Tibial nerve (tissue), 4 donors: ENCODE data around the gene LRRC63. TPM values are rescaled to one million over a fixed set of nuclear protein-coding genes. Genes with fewer than 3 reads are reported as not detected.
A peak's percentile ranks its signal among the peaks of the same experiment; 100 is the strongest.

ENCODE experiments used
- DNase-seq, 2 donors: peaks; one replicate each; pipeline ENCODE4 v3.0.0-alpha.2; 2019; ENCODE audit warnings: low spot score in 2 of 2
- H3K27ac ChIP-seq, 4 donors: fragments of 200-600 bp; sonication (generic) in 3 of 4; one replicate each; pipeline ENCODE4 v1.5.1; 2017 to 2019; ENCODE audit warnings: mild to moderate bottlenecking in 1 of 4
- H3K27me3 ChIP-seq, 2 donors: fragments of 200-600 bp; sonication (generic) in 1 of 2; one replicate each; pipeline versions ENCODE4 v1.5.1 to v1.6.0; 2017 to 2019
- H3K36me3 ChIP-seq, 3 donors: fragments of 200-600 bp; sonication (generic); one replicate each; pipeline ENCODE4 v1.5.1; 2018 to 2019
- H3K4me1 ChIP-seq, 4 donors: fragments of 200-600 bp; sonication (generic) in 3 of 4; one replicate each; pipeline ENCODE4 v1.5.1; 2017 to 2019
- H3K4me3 ChIP-seq, 4 donors: fragments of 200-600 bp; sonication (generic) in 3 of 4; one replicate each; pipeline ENCODE4 v1.5.1; 2017 to 2019; ENCODE audit warnings: mild to moderate bottlenecking in 1 of 4, moderate library complexity in 1 of 4
- H3K9me3 ChIP-seq, 4 donors: fragments of 200-600 bp; sonication (generic) in 3 of 4; one replicate each; pipeline ENCODE4 v1.5.1; 2017 to 2019
- EP300 ChIP-seq, 2 donors: sonication (generic); formaldehyde crosslinking; IDR thresholded peaks; one replicate each; pipeline ENCODE4 v1.6.1; 2017; ENCODE audit warnings: antibody characterized with exemption in 2 of 2, mild to moderate bottlenecking in 1 of 2
- POLR2A ChIP-seq, 2 donors: fragments of 450-650 bp; IDR thresholded peaks; one replicate each; pipeline ENCODE4 v1.6.1; 2017; ENCODE audit warnings: antibody characterized with exemption in 2 of 2, mild to moderate bottlenecking in 2 of 2, moderate library complexity in 2 of 2
- WGBS, 2 donors: methylation state at CpG; one replicate each; pipeline ENCODE4 v1.1.5; 2018; 5-methylcytosine and 5-hydroxymethylcytosine counted together
- total RNA-seq, 4 donors: library from RNA; depleted of rRNA; stranded (reverse); fragments of >200 nt; gene quantifications; one replicate each; pipeline ENCODE4 v1.1.0, GENCODE V29; 2016
- TF ChIP-seq, protein P1 (sequence below), 5 experiments: fragments of 200-600 bp in 3 of 5; fragments of 450-650 bp in 2 of 5; sonication (generic) in 3 of 5; IDR thresholded peaks; one replicate each; pipeline ENCODE4 v1.5.1; 2016 to 2019; ENCODE audit warnings: antibody characterized with exemption in 5 of 5, mild to moderate bottlenecking in 3 of 5, moderate library complexity in 2 of 5

LRRC63 gene
- total RNA-seq, 4 donors from 2014 or later, result 0.78 TPM; not detected in 3

GRCh38 chr13:46286972-46287371 is 75.2 kb downstream of the LRRC63 start:
- TF ChIP-seq POLR2A (IDR thresholded peaks at IDR 0.05), result no peak
- no peak for TF ChIP-seq EP300 (IDR thresholded peaks at IDR 0.05)
- TF ChIP-seq, protein P1, sequence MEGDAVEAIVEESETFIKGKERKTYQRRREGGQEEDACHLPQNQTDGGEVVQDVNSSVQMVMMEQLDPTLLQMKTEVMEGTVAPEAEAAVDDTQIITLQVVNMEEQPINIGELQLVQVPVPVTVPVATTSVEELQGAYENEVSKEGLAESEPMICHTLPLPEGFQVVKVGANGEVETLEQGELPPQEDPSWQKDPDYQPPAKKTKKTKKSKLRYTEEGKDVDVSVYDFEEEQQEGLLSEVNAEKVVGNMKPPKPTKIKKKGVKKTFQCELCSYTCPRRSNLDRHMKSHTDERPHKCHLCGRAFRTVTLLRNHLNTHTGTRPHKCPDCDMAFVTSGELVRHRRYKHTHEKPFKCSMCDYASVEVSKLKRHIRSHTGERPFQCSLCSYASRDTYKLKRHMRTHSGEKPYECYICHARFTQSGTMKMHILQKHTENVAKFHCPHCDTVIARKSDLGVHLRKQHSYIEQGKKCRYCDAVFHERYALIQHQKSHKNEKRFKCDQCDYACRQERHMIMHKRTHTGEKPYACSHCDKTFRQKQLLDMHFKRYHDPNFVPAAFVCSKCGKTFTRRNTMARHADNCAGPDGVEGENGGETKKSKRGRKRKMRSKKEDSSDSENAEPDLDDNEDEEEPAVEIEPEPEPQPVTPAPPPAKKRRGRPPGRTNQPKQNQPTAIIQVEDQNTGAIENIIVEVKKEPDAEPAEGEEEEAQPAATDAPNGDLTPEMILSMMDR (IDR thresholded peaks at IDR 0.05), result no peak
- H3K4me1 ChIP-seq, result no peaks in the 10 kb centered on the region
- H3K27me3 ChIP-seq, result no peaks in the 10 kb centered on the region
- no peak overlapping the region for H3K4me3 ChIP-seq
- no peaks in the 10 kb centered on the region for H3K9me3 ChIP-seq
- WGBS, 2 donors, result 67 to 87% methylated on average over 1 of the region's 1 CpG
- no peaks in the 10 kb centered on the region for H3K36me3 ChIP-seq
- no peak for DNase-seq
- H3K27ac ChIP-seq, result no peak overlapping the region

- Histone ChIP-seq H3K9me3 (no peaks in the 10 kb centered on the region), H3K4me1 (no peaks in the 10 kb centered on the region), H3K4me3 (no peak overlapping the region), H3K36me3 (no peaks in the 10 kb centered on the region), H3K27me3 (no peaks in the 10 kb centered on the region), H3K27ac (no peak overlapping the region)
- TF ChIP-seq POLR2A (IDR thresholded peaks at IDR 0.05), result no peak
- TF ChIP-seq, protein P1 (IDR thresholded peaks at IDR 0.05), result peak; percentile 30 to 53 (median 42)
- 85 to 89% methylated on average over 5 of the region's 5 CpGs for WGBS, 2 donors
- DNase-seq, result no peak
These were observed 77.0 kb downstream of the LRRC63 start for GRCh38 chr13:46288570-46289259.

GRCh38 chr13:46289260-46289955 is 77.7 kb downstream of the LRRC63 start:
- H3K27ac ChIP-seq, result no peak overlapping the region
- H3K36me3 ChIP-seq, result no peaks in the 10 kb centered on the region
- H3K4me3 ChIP-seq, result no peak overlapping the region
- H3K4me1 ChIP-seq, result no peaks in the 10 kb centered on the region
- H3K27me3 ChIP-seq, result no peaks in the 10 kb centered on the region
- 58 to 62% methylated on average over 4 of the region's 4 CpGs for WGBS, 2 donors
- no peak for DNase-seq
- TF ChIP-seq, protein P1 (IDR thresholded peaks at IDR 0.05), result no peak
- no peak for TF ChIP-seq EP300 (IDR thresholded peaks at IDR 0.05)
- no peak for TF ChIP-seq POLR2A (IDR thresholded peaks at IDR 0.05)
- no peaks in the 10 kb centered on the region for H3K9me3 ChIP-seq

DNA sequence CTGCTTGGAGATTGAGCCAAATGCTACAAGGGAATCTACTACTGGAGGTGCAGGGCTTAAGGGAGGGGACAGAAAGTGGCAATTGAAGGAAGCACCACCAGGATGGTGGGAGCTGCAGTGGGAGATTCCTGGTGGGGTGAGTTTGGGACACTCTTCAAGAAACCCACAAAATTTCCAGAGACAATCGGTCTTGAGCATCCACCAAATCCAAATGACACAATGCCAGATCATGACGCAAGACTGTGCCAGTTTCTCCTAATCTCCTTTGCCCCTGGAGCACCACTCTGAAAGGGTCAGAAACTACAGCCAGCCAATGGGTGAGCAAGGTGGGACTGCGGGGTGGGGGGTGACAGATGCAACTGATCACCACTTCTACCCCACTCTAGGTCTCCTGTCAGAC is 78.7 kb downstream of the LRRC63 start:
- no peak overlapping the region for H3K27ac ChIP-seq
- no peaks in the 10 kb centered on the region for H3K27me3 ChIP-seq
- H3K4me1 ChIP-seq, result peaks cover 0 to 9% (median 2%) of the 10 kb centered on the region in 4 donors
- no peak for TF ChIP-seq POLR2A (IDR thresholded peaks at IDR 0.05)
- TF ChIP-seq, protein P1 (IDR thresholded peaks at IDR 0.05), result no peak
- TF ChIP-seq EP300 (IDR thresholded peaks at IDR 0.05), result no peak
- 63 to 90% methylated on average over 3 of the region's 3 CpGs for WGBS, 2 donors
- H3K9me3 ChIP-seq, result no peaks in the 10 kb centered on the region
- no peak for DNase-seq
- H3K4me3 ChIP-seq, result no peak overlapping the region
- no peaks in the 10 kb centered on the region for H3K36me3 ChIP-seq

DNA sequence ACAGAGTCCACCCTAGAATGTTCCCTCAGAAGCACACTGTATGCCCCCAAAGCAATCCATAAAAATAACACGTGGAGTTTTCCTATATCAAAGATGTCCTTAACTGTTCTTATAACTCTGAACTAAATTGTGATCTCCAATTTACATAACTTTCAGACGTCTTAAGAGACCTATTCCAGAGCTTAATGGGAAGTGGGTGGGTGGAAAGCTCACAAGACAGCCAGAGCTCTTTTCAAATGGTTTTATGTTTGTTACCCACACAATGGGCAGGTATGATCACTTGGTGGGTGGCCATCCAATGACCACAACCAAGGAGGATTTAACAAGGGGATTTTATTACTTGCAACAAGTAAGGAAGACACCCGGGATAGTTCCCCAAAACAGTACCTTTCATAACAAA is 81.7 kb downstream of the LRRC63 start:
- Histone ChIP-seq H3K4me3 (no peak overlapping the region), H3K27me3 (no peaks in the 10 kb centered on the region), H3K4me1 (peaks cover 0 to 30% (median 13%) of the 10 kb centered on the region in 4 donors), H3K9me3 (no peaks in the 10 kb centered on the region), H3K36me3 (no peaks in the 10 kb centered on the region), H3K27ac (no peak overlapping the region)
- no peak for DNase-seq
- 59 to 60% methylated on average over 3 of the region's 3 CpGs for whole genome bisulfite sequencing, 2 donors
- TF ChIP-seq EP300 (IDR thresholded peaks at IDR 0.05) (no peak), POLR2A (IDR thresholded peaks at IDR 0.05) (no peak)
- TF ChIP-seq, protein P1 (IDR thresholded peaks at IDR 0.05), result no peak
